Lung (tissue), 12 donors: ENCODE results near the gene NACA2. TPM values are rescaled to one million over a fixed set of nuclear protein-coding genes. Genes with fewer than 3 reads are reported as not detected.
"Not testable (repeated sequence)": the region's sequence is repeated elsewhere in the genome, so short reads cannot be mapped to it uniquely, and the experiment has no call there.

ENCODE experiments used
- ATAC-seq: fragments of 200-7000 bp; cut with Tn5 transposase; one replicate; pipeline ENCODE4 v1.9.1; 2020; ENCODE audit warnings: moderate number of reproducible peaks; ENCODE audit not compliant: insufficient read depth, low FRiP score
- DNase-seq, 3 donors: peaks; one replicate each; pipeline ENCODE4 v3.0.0-alpha.2; 2013 to 2017
- H3K27ac ChIP-seq, 2 donors: one replicate each; pipeline ENCODE4 v1.5.1; 2013; ENCODE audit warnings: mild to moderate bottlenecking in 2 of 2, moderate library complexity in 2 of 2, control low read depth in 1 of 2, inconsistent platforms in 1 of 2, low read depth in 1 of 2, low read length in 1 of 2
- H3K27me3 ChIP-seq, 3 donors: one replicate each; pipeline ENCODE4 v1.5.1; 2013; ENCODE audit warnings: low read length in 2 of 3; ENCODE audit not compliant: control insufficient read depth in 3 of 3, insufficient read depth in 3 of 3
- H3K36me3 ChIP-seq, 4 donors: one replicate each; pipeline ENCODE4 v1.5.1; 2013; ENCODE audit warnings: low read length in 4 of 4, mild to moderate bottlenecking in 1 of 4, moderate library complexity in 1 of 4; ENCODE audit not compliant: control insufficient read depth in 4 of 4, insufficient read depth in 4 of 4
- H3K4me1 ChIP-seq, 5 donors: one replicate each; pipeline ENCODE4 v1.5.1; 2013; ENCODE audit warnings: low read length in 5 of 5, mild to moderate bottlenecking in 2 of 5, moderate library complexity in 1 of 5; ENCODE audit not compliant: control insufficient read depth in 5 of 5, insufficient read depth in 5 of 5
- H3K4me3 ChIP-seq: one replicate; pipeline ENCODE4 v1.5.1; 2013; ENCODE audit warnings: mild to moderate bottlenecking, control low read depth, moderate library complexity
- H3K9ac ChIP-seq, 2 donors: one replicate each; pipeline ENCODE4 v1.5.1; 2013; ENCODE audit warnings: low read length in 2 of 2, control low read depth in 1 of 2; ENCODE audit not compliant: insufficient read depth in 1 of 2
- H3K9me3 ChIP-seq, 4 donors: one replicate each; pipeline ENCODE4 v1.5.1; 2013; ENCODE audit warnings: low read length in 3 of 4, mild to moderate bottlenecking in 1 of 4, moderate library complexity in 1 of 4; ENCODE audit not compliant: control insufficient read depth in 4 of 4, insufficient read depth in 3 of 4
- WGBS, 2 donors: extraction: QIAGEN DNeasy Blood & Tissue Kit; methylation state at CpG; one replicate each; pipeline ENCODE4 v1.1.7; 2013; 5-methylcytosine and 5-hydroxymethylcytosine counted together
- polyA plus RNA-seq, 2 donors: library from polyadenylated mRNA; stranded (reverse); fragments of 200-250 nt; gene quantifications; one replicate each; pipeline ENCODE4 v1.2.1, GENCODE V29; 2013
- total RNA-seq, 2 donors: library from RNA; depleted of rRNA in 1 of 2; stranded (reverse); fragments of >200 nt in 1 of 2; gene quantifications; one replicate each; pipeline ENCODE4 v1.2.1, GENCODE V29; 2014 to 2021
- TF ChIP-seq, protein P1 (sequence below): IDR thresholded peaks from 2 replicates; pipeline ENCODE4 v1.5.1; 2012; ENCODE audit warnings: mild to moderate bottlenecking; ENCODE audit errors: control extremely low read depth, extremely low read depth
- donor health status: control.
- donor health status: control.
- donor health status: Bipolar disorder and iron deficiency.
- donor health status: healthy.
- donor health status: DM: yes; HTN: yes; CAD: no.

Gene NACA2
- total and polyA plus RNA-seq, 4 donors, result 0.07 TPM; not detected in 3

DNA sequence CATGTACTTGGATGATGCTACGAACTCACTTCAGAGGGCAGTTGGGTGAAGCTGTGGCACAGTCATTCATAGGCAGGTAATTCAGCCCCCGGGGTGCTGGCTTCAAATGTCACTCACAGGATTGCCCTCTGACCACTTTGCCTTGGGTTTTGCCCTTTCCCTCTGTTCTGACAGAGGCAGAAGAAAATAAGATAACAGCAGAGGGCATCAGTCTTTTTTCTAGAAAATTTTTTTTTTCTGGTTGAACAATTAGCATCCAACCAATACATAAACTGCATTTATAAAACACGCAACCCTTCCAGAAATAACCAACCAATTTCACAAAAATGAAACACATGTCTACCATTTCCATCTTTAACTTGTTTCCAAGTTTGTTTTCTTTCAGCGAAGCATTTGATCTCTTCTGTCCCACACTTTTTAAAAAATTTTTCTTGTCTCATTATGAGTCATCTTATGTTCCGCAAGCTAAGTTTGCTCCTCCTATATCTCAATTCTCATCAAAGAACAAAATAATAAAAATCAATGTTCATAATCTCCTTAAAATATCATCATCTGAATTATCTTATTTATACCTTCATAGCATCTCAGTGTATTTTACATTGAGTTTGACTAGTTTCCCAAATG, 15.6 kb downstream of the NACA2 start:
- Histone ChIP-seq H3K36me3 (no peaks in the 10 kb centered on the region), H3K27ac (peak overlapping the region in 1 of 2 donors; percentile 31), H3K9me3 (no peaks in the 10 kb centered on the region), H3K4me3 (no peak overlapping the region), H3K27me3 (no peaks in the 10 kb centered on the region), H3K9ac (peak overlapping the region in 1 of 2 donors; percentile 59), H3K4me1 (peaks cover 0 to 37% (median 0%) of the 10 kb centered on the region in 5 donors)
- ATAC-seq (no peak), DNase-seq (no peak)
- WGBS, 2 donors, result 63 to 66% methylated on average over 5 of the region's 5 CpGs
- TF ChIP-seq, protein P1, sequence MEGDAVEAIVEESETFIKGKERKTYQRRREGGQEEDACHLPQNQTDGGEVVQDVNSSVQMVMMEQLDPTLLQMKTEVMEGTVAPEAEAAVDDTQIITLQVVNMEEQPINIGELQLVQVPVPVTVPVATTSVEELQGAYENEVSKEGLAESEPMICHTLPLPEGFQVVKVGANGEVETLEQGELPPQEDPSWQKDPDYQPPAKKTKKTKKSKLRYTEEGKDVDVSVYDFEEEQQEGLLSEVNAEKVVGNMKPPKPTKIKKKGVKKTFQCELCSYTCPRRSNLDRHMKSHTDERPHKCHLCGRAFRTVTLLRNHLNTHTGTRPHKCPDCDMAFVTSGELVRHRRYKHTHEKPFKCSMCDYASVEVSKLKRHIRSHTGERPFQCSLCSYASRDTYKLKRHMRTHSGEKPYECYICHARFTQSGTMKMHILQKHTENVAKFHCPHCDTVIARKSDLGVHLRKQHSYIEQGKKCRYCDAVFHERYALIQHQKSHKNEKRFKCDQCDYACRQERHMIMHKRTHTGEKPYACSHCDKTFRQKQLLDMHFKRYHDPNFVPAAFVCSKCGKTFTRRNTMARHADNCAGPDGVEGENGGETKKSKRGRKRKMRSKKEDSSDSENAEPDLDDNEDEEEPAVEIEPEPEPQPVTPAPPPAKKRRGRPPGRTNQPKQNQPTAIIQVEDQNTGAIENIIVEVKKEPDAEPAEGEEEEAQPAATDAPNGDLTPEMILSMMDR, result no peak

DNA sequence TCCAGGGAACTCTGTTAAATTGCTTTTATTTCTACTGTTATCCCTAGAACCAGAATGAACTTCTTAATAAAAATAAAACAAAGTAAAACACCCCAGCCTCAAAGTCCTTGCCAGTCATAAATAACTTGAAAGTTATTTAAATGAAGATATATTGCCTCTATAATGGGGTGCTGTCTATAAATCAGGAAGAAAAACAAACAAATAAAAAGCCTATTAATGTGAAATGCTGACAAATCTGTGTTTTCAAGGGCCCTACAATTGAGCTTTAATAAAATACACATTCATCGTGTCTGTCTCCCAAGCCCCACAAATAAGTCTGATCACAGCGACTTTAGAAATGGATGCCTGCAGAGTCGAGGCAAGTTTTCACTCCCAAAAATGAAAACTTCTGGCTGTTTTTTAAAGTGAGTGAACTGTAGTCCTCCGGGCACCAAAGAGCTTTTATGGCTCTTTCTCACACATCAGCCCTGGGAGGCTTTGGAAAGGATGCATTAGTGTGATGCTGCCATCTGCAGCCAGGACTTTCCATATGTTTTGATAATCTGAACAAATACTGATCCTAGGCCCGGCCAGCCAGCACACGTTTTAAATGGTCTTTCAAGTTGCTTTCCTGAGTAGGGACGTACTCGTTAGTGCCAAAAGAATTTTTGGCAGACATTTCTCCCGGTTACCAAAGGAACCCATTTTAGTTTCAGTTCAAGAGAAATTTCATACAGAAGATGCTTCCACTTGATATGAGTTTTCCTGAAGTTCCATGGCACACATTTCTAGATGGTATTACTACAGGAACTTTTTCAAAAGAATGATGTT, 16.3 kb downstream of the NACA2 start:
- Histone ChIP-seq H3K9me3 (peaks cover 0 to 7% (median 0%) of the 10 kb centered on the region in 4 donors), H3K36me3 (no peaks in the 10 kb centered on the region), H3K27ac (peak overlapping the region in 1 of 2 donors; percentile 53), H3K4me1 (peaks cover 0 to 31% (median 0%) of the 10 kb centered on the region in 5 donors), H3K9ac (peak overlapping the region in 1 of 2 donors; percentile 59), H3K4me3 (no peak overlapping the region), H3K27me3 (no peaks in the 10 kb centered on the region)
- ATAC-seq, result no peak
- TF ChIP-seq, protein P1, result no peak
- peak; percentile 78 to 94 (median 93) for DNase-seq
- 31 to 41% methylated on average over 9 of the region's 9 CpGs for WGBS, 2 donors

DNA sequence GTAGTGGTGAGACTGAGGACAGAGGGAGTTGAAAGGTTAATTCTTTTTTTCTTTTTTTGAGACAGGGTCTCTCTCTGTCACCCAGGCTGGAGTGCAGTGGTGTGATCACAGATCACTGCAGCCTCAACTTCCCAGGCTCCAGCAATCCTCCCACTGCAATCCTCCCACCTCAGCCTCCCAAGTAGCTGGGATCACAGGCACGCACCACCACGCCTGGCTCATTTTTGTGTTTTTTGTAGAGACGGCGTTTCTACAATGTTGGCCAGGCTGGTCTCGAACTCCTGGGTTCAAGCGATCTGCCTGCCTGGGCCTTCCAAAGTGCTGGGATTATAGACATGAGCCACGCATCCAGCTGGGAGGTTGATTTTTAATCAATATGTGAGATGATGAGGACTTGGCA, 18.5 kb downstream of the NACA2 start:
- WGBS, 2 donors, result 96 to 97% methylated on average over 7 of the region's 7 CpGs
- not testable (repeated sequence) for H3K36me3 ChIP-seq, H3K27me3 ChIP-seq, ATAC-seq, H3K9me3 ChIP-seq, H3K27ac ChIP-seq, H3K4me3 ChIP-seq, DNase-seq, H3K9ac ChIP-seq
- peaks cover 0 to 17% (median 0%) of the 10 kb centered on the region in 5 donors for H3K4me1 ChIP-seq

DNA sequence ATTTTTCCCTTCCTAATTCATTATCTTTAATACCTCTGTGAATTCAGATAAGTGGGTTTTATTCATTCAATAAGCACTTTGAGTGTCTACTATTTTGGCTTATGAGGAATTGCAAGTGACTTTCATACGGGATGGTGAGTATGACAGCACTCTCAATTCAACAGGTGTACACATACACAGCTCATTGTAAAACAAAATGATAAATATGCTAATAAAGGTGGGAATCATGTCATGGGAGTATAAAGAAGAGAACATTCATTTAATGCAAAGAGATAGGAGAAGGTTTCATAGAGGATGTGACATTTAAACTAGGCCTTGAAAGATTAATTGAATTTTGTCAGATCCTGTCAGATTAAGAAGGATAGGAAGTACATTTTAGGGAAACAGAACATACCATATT, 19.4 kb downstream of the NACA2 start:
- no peak for ATAC-seq
- H3K4me1 ChIP-seq, result peaks cover 0 to 17% (median 0%) of the 10 kb centered on the region in 5 donors
- DNase-seq, result no peak
- TF ChIP-seq, protein P1, result no peak
- H3K36me3 ChIP-seq, result no peaks in the 10 kb centered on the region
- no peak overlapping the region for H3K27ac ChIP-seq
- H3K9me3 ChIP-seq, result peaks cover 0 to 8% (median 0%) of the 10 kb centered on the region in 4 donors
- H3K4me3 ChIP-seq, result no peak overlapping the region
- no peak overlapping the region for H3K9ac ChIP-seq
- H3K27me3 ChIP-seq, result no peaks in the 10 kb centered on the region
- 97 to 100% methylated on average over 1 of the region's 1 CpG for WGBS, 2 donors
